ENCODE data around the gene KCNK15. TPM values are rescaled to one million over a fixed set of nuclear protein-coding genes. Genes with fewer than 3 reads are reported as not detected.

The KCNK15 gene
- total and polyA plus RNA-seq, 10 of the 15 experiments (the other 5 are each of a cell fraction or from before 2014, with no cell fraction given) = not detected

- no peak overlapping the region for H2AFZ ChIP-seq (ENCODE audit: control insufficient read depth, low read depth, low read length)
- ChIA-PET SMC1A (ENCODE audit: uncharacterized antibody, unreplicated experiment) (no interaction called here), CTCF (interaction anchor here (1.0 to 1.5 kb wide), 2 partner anchors 11 to 43 kb away, joined by 3 read pairs; no protein-coding TSS in a partner anchor), POLR2A (no interaction called here), RAD21 (ENCODE audit: unreplicated experiment) (no interaction called here)
- 61% methylated on average over 11 of the region's 11 CpGs for WGBS (ENCODE audit: insufficient coverage, insufficient replicate concordance, low lambda C conversion rate, missing lambda C conversion rate)
- H4K20me1 ChIP-seq (ENCODE audit: control insufficient read depth, insufficient read depth) = no peaks in the 10 kb centered on the region
- no peak overlapping the region for H3K4me3 ChIP-seq
- no peak overlapping the region for H3K4me2 ChIP-seq (ENCODE audit: control insufficient read depth, insufficient read depth)
- H3K9ac ChIP-seq (ENCODE audit: control insufficient read depth, insufficient read depth, low read length) = no peak overlapping the region
- H3K4me1 ChIP-seq (ENCODE audit: control insufficient read depth, insufficient read depth, low read length) = no peaks in the 10 kb centered on the region
- no peak for TF ChIP-seq CREM (IDR thresholded peaks at IDR 0.05; ENCODE audit: low read depth)
- no peak for TF ChIP-seq SIN3A (IDR thresholded peaks at IDR 0.05; ENCODE audit: low read depth, low read length)
- TF ChIP-seq, protein P1, sequence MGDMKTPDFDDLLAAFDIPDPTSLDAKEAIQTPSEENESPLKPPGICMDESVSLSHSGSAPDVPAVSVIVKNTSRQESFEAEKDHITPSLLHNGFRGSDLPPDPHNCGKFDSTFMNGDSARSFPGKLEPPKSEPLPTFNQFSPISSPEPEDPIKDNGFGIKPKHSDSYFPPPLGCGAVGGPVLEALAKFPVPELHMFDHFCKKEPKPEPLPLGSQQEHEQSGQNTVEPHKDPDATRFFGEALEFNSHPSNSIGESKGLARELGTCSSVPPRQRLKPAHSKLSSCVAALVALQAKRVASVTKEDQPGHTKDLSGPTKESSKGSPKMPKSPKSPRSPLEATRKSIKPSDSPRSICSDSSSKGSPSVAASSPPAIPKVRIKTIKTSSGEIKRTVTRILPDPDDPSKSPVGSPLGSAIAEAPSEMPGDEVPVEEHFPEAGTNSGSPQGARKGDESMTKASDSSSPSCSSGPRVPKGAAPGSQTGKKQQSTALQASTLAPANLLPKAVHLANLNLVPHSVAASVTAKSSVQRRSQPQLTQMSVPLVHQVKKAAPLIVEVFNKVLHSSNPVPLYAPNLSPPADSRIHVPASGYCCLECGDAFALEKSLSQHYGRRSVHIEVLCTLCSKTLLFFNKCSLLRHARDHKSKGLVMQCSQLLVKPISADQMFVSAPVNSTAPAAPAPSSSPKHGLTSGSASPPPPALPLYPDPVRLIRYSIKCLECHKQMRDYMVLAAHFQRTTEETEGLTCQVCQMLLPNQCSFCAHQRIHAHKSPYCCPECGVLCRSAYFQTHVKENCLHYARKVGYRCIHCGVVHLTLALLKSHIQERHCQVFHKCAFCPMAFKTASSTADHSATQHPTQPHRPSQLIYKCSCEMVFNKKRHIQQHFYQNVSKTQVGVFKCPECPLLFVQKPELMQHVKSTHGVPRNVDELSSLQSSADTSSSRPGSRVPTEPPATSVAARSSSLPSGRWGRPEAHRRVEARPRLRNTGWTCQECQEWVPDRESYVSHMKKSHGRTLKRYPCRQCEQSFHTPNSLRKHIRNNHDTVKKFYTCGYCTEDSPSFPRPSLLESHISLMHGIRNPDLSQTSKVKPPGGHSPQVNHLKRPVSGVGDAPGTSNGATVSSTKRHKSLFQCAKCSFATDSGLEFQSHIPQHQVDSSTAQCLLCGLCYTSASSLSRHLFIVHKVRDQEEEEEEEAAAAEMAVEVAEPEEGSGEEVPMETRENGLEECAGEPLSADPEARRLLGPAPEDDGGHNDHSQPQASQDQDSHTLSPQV (IDR thresholded peaks at IDR 0.05) = no peak
- TF ChIP-seq, protein P2, sequence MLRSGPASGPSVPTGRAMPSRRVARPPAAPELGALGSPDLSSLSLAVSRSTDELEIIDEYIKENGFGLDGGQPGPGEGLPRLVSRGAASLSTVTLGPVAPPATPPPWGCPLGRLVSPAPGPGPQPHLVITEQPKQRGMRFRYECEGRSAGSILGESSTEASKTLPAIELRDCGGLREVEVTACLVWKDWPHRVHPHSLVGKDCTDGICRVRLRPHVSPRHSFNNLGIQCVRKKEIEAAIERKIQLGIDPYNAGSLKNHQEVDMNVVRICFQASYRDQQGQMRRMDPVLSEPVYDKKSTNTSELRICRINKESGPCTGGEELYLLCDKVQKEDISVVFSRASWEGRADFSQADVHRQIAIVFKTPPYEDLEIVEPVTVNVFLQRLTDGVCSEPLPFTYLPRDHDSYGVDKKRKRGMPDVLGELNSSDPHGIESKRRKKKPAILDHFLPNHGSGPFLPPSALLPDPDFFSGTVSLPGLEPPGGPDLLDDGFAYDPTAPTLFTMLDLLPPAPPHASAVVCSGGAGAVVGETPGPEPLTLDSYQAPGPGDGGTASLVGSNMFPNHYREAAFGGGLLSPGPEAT (IDR thresholded peaks at IDR 0.05; ENCODE audit: low read depth) = no peak
- no peak for TF ChIP-seq MXI1 (IDR thresholded peaks at IDR 0.05; ENCODE audit: low read depth, low read length)
- TF ChIP-seq, protein P3, sequence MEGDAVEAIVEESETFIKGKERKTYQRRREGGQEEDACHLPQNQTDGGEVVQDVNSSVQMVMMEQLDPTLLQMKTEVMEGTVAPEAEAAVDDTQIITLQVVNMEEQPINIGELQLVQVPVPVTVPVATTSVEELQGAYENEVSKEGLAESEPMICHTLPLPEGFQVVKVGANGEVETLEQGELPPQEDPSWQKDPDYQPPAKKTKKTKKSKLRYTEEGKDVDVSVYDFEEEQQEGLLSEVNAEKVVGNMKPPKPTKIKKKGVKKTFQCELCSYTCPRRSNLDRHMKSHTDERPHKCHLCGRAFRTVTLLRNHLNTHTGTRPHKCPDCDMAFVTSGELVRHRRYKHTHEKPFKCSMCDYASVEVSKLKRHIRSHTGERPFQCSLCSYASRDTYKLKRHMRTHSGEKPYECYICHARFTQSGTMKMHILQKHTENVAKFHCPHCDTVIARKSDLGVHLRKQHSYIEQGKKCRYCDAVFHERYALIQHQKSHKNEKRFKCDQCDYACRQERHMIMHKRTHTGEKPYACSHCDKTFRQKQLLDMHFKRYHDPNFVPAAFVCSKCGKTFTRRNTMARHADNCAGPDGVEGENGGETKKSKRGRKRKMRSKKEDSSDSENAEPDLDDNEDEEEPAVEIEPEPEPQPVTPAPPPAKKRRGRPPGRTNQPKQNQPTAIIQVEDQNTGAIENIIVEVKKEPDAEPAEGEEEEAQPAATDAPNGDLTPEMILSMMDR (IDR thresholded peaks at IDR 0.05 in 2 of 3, conservative IDR thresholded peaks at IDR 0.05 in 1 of 3; ENCODE audit: control insufficient read depth in 2 of 3, extremely low read depth in 1 of 3, insufficient read depth in 1 of 3, low read depth in 3 of 3, low read length in 3 of 3) = no peak
- TF ChIP-seq SIX5 (IDR thresholded peaks at IDR 0.05; ENCODE audit: low read depth, low read length, severe bottlenecking) = no peak
- TF ChIP-seq, protein P4, sequence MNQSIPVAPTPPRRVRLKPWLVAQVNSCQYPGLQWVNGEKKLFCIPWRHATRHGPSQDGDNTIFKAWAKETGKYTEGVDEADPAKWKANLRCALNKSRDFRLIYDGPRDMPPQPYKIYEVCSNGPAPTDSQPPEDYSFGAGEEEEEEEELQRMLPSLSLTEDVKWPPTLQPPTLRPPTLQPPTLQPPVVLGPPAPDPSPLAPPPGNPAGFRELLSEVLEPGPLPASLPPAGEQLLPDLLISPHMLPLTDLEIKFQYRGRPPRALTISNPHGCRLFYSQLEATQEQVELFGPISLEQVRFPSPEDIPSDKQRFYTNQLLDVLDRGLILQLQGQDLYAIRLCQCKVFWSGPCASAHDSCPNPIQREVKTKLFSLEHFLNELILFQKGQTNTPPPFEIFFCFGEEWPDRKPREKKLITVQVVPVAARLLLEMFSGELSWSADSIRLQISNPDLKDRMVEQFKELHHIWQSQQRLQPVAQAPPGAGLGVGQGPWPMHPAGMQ (IDR thresholded peaks at IDR 0.05; ENCODE audit: borderline replicate concordance) = no peak
- TF ChIP-seq E2F4 (IDR thresholded peaks at IDR 0.05; ENCODE audit: low read depth, low read length) = no peak
- TF ChIP-seq ZNF384 (IDR thresholded peaks at IDR 0.05; ENCODE audit: borderline replicate concordance, low read depth, low read length) = no peak
- no peak for TF ChIP-seq CEBPB (IDR thresholded peaks at IDR 0.05; ENCODE audit: borderline replicate concordance in 1 of 2, low read depth in 2 of 2, low read length in 2 of 2)
- TF ChIP-seq SMARCA5 (IDR thresholded peaks at IDR 0.05) = no peak
- no peak overlapping the region for H3K27ac ChIP-seq (ENCODE audit: control insufficient read depth, insufficient read depth)
- DNase-seq (ENCODE audit: low read depth, low spot score) = no peak
- BruUV-seq (replicated peaks) = no TSS peak
- no peaks in the 10 kb centered on the region for H3K36me3 ChIP-seq (ENCODE audit: control insufficient read depth in 2 of 2, insufficient read depth in 2 of 2, low read length in 1 of 2)
- in situ Hi-C loops (cut with MboI) (no loop called here), intact Hi-C loops (cut with micrococcal nuclease; ENCODE audit: unreplicated experiment) (no loop called here)
- no peak for FAIRE-seq
- H3K9me3 ChIP-seq (replicated peaks; ENCODE audit: control insufficient read depth, insufficient read depth, low read length) = no peaks in the 10 kb centered on the region
- H3K79me2 ChIP-seq (ENCODE audit: control insufficient read depth, insufficient read depth, low read length) = no peaks in the 10 kb centered on the region
- ATAC-seq = no peak
- no peaks in the 10 kb centered on the region; a peak in 2 of 4 replicates for H3K27me3 ChIP-seq (replicated peaks in 1 of 2; ENCODE audit: control insufficient read depth in 2 of 2, insufficient read depth in 2 of 2, low read length in 1 of 2)
Observed at GRCh38 chr20:44790638-44791393, 45.2 kb downstream of the KCNK15 start.
